GM19324 (cell line): ENCODE data around the gene RDH14.

ENCODE experiments used
- ATAC-seq: cut with Tn5 transposase; IDR thresholded peaks from one replicate; pipeline ENCODE4 v1.9.1; 2021; ENCODE audit warnings: mild to moderate bottlenecking, moderate library complexity; ENCODE audit not compliant: unreplicated experiment, low FRiP score

RDH14 gene, protein sequence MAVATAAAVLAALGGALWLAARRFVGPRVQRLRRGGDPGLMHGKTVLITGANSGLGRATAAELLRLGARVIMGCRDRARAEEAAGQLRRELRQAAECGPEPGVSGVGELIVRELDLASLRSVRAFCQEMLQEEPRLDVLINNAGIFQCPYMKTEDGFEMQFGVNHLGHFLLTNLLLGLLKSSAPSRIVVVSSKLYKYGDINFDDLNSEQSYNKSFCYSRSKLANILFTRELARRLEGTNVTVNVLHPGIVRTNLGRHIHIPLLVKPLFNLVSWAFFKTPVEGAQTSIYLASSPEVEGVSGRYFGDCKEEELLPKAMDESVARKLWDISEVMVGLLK

DNA sequence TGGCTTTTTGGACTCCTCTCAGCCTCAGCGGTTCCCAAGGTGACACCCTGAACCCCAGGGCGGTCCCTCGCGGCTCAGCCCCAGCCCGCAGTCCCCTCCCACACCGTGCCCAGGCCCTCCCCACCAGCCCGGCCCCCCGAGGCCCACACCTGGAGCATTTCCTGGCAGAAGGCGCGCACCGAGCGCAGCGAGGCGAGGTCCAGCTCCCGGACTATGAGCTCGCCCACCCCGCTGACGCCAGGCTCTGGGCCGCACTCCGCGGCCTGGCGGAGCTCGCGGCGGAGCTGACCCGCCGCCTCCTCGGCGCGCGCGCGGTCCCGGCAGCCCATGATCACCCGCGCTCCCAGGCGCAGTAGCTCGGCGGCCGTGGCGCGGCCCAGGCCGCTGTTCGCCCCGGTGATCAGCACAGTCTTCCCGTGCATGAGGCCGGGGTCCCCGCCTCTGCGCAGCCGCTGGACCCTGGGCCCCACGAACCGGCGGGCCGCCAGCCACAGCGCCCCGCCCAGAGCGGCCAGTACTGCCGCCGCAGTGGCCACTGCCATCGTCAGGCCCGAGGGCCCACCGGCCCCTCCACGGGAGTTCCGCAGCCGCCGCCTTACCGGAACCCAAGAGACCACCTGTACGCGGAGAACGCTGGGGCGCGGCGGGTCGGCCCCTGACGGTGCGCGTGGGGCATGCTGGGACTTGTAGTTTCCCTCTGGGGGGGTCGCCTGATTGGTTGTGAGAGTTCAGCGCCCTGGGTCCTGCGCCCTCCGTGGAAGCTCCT is at the start of gene RDH14:
RDH14 (minus strand) TSS at position 623 of the 766 bp plus-strand sequence; CDS start at position 542, 81 bp downstream.
- ATAC-seq, result peak; percentile 97

DNA sequence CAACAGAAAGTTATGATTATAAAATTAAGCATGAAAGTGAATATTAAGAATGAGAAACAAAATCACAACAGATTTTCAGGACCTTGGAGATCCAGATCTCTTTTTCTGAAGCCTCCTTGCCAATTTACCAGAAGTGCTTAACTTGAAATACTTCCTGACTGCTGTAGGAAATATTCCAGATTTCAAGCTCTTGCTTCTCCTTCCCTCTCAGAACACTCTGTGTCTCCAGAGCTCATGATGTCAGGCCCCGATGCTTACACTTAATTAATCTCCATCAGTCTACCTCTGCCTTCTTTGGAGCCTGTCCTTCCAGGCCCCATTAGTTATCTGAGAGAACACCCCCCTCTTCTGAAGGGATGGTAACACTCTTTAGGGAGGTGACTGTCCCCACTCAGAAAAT is 49.6 kb upstream of the RDH14 start:
- ATAC-seq, result no peak

DNA sequence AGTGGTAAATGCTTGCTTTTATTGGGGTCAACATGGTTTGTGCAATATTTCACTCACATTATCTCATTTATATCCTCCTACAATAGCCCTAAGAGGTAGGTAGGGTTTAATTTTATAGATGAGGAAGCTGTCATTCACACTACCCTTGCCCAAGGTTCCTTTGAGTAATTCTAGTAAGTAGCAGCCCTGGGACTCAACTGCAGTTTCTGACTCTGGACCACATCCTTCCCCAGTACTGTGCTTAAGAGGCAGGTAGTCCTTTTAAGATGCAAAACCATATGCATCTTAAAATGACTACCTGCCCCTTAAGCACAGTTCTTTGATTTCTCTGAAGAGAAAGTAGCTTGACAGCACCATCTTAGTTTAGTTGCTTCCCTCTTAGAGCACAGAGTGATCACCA is 44.7 kb upstream of the RDH14 start:
- no peak for ATAC-seq

DNA sequence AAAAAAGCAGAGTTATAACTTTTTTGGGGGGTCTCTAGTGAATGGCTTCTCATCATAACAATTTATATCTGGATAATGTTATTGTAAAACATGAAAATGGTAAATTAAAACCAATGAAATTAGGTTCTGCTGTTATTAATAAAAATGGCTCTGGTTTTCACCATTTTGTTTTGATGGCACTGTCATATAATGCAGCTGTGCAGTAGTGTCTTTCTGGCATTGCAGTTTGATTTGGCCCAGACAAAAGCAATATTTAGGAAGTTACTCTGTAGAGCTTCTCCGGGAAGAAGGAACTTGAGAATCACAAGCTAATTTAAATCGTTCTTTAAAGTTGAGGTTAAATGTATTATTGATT is 44.1 kb upstream of the RDH14 start:
- no peak for ATAC-seq

DNA sequence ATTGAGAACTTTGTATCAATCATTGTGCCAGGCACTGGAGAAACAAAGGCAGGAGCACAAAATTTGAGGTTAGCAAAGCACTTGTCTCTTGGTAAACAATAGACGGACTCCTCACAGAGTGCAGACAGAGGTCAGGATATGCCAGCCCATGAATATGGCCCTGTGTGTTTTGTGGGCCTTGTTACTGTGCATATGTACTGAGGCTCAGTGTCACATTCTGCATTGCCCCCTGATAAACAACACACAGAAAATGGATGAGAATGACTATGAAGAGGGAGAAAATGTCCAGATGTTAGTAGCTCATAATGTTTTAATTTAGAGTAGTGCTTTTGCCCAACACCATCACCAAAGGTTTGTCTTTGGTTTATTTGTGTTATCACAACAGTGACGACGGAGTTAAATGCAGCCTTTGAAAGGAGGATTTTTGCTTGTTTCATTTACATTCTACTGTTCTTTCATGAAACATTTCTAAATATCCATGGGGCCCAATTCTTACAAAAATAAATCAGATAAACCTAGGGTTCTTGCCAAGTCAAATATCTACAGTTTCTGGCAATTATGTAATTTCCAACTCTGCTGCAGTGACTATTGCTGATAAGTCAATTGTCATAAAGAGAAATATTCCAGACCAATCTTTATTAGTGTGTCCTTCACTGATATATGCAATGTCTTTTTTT is 43.5 kb upstream of the RDH14 start:
- ATAC-seq, result no peak

DNA sequence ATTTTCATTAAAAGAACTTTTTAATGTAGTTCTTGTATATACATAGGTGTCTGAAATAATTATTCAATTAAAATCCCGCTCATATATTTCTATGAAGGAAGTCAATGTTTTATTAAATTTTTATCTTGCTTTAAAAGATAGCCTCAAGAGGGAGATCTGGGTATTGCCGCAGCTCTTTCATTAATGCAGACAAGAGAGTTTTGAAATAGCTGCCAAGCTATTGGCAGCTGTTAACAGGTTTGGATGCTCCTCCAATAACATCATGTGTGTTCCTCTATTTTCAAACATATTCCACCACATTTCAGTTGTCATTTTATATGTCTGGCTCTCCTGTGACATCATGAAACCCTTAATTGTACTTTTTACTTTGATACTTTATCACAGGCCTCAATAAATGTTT is 41.8 kb upstream of the RDH14 start:
- no peak for ATAC-seq

DNA sequence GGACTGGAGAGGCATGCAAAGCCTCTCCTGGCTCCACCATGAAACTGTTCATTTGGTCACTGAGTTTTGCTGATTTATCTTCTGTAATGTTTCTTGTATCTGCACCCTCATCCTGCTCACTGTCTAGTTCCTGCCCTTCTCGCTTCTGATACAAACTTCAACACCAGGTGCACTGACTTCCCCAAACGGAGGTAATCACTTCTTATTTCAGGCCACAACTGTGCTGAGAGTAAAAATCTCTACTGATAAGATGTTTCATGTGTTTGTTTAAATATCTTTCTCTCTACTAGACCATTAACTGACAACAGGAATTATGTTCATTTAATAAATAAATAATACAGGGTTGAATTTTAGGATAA is 39.8 kb upstream of the RDH14 start:
- ATAC-seq, result no peak

DNA sequence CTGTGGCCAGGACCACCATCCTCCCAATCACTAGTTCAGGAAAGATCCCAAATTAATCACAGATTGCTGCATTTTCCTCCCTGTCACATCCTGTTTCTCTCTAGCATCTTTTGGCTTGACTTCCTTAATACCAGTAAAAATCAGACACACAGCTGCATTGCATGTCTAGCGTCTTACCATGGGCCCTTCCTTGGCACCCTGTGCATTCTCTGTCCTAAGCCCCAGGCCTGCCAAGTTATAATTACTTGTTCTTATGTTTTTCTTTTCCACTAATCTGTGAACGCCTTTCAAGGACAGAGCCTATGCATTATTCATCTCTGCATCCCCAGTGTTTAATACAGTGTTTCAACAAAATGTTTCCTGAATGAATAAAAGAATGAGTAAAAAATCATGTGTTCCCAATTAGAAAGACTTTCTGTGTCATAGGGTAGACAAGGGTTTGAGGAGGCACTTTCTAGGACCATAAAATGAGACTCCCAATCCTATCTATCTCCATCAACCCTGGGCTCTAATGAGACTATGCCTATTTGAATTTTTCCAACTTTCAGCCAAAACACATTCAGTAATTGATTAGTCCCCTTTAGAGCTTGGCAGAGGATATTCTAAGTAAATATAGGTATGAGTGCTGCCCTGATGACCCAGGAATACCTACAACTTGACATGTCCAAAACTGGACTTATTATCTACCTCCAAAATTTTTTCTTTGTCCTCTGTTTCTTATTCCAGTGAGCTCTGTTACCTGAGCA is 39.2 kb upstream of the RDH14 start:
- no peak for ATAC-seq

DNA sequence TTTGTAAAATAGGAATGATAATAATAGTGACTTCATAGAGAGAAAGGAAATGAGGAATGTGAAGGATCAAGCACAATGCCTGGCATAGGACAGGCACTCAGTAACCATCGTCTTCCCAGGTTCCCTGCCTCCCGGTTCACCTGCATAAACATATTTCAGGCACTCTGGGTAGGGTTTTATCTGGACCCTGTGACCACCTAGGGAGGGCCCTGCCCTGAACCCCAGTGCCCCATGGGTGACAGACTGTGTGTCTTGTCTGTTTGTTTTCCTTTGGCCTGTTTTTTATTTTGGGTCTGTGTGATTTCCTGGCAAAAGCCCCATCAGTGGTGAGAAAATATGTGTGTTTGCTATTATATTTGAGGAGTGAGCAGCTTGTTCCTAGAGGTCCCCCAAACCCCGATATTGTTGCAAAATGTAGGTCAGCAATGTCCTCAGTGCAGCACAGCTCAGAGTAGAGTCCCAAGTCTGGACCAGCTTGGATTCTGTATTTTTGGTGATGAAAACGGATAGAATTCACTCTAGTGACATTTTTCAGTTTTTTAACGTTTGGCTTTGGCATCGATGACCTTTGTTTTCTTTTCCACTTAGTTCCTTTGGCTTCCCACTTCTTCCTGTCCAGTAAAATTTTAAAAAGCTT is 38.5 kb upstream of the RDH14 start:
- ATAC-seq, result no peak

DNA sequence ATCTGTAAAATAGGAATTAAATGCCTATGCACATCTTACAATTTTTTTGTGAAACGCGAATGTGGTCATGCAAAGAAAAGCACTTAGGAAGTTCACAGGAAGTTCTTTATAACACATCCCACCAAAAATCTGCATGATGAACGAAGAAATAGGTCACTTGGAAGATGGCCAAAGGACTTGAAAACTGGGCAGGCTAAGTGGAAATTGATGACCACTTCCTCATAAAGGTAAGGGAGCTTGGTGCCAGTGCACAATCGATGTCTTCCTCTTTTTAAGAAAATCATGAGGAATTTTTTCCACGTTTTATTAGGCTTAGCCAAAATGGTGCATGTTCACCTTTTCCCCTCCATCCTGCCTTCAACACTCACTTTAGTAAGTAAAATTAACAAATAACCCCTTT is 37.2 kb upstream of the RDH14 start:
- no peak for ATAC-seq

DNA sequence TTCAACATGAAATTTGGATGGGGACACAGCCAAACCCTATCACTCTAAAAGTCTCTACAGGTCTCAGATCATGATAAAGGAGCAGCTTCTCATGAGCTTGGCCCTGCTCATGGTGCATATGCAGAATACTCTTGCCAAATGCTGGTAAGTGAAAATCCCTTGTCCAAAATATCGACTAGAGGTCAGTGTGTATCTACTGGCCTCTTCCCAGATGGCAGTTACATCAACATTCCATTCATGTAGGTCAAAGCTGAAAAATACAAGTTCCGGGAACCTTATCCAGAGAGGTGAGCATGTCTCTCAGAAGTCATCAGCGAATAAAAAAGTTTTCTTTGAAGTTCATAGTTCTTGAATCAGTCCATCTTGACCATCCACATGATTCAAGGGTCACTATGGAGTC is 36.5 kb upstream of the RDH14 start:
- no peak for ATAC-seq

DNA sequence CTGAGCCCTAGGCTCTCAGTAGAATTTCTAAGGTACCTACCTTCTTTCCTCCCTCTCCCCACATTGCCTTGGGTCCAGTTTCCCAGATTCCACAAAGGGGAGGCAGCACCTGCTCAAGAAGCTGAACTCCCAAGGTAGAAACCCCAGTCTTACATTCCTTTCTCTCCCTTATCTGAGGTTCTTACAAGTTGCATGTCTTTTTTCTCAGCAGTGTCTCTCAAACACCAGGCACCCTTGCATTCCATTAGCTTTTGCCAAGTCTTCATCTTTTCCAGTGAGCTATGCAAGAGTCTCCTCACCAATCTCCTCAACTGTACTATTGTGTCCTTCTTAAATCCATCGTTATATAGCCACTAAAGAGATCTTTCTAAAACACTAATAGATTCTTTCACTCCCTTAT is 33.0 kb upstream of the RDH14 start:
- ATAC-seq, result no peak

DNA sequence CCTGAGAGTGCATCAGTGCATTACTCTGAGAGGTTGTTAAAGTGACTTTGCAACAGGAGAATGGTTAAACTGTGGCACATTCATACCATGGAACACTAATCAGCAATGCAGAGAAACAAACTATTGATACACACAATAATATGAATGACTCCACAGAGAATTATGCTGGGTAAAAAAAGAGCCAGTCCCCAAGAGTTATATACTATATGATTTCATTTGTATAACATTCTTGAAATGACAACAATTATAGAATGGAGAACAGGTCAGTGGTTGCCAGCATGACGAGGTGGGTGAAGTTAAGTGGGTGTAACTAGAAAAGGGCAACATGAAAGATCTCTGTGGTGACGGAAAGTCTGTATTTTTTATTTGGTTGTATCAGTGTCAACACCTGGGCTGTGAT is 31.9 kb upstream of the RDH14 start:
- ATAC-seq, result no peak

DNA sequence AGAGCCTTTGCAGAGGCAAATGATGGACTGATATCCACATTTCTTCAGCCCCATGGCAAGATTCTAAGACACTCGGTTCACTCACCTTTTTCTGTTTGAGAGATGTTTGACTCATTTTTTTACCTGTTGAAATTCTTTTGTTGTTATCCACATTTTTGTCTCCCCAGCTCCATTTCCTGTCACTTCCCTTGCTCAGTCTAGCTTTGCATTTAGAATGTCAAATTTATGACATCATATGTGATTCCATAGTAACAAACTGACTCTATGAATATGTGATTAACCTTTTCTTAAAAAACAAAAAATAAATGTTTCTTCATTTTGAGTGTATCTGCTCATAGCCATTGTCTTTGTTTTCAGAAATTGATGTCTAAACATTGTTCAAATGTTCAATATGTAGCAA is 28.9 kb upstream of the RDH14 start, which contains the start of gene NT5C1B:
NT5C1B (minus strand) TSS at position 216 of the 400 bp plus-strand sequence; CDS start at position 115, 101 bp downstream.
- ATAC-seq, result no peak

DNA sequence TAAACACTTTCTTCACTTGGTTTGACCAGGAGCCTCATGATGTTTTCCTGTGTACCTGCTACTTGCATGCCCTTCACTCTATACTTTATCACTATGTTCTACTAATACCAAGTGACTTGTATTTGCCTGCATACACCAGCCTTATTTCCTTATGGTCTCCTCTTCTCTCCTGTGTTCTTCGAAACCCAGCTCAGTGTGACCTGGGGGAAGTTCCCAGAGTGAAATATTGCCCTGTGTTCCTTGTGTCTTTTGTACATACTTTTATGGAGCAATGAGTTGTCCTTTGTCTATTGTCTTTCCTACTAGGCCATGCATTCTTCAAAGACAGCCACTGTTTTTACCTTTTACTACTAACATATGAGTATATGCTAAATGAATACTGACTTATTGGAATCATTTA is 28.3 kb upstream of the RDH14 start:
- no peak for ATAC-seq

DNA sequence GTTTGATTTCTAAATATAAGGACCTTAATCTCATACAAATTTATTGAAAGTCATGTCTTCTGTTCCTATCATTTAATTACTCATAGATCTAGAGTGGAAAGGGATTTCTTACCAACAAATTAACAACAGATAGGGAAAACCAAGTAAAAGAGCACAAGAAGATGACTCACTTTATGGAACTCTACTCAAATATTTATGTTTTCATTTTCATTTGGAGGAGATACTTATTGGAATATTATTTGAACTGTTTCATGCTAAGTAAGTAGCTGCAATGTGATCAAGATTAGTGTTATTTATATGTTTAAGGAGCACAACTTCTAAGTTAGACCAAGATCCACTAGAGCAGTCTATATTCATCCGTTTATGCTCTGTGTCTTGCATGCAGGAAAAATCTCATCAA is 27.6 kb upstream of the RDH14 start:
- no peak for ATAC-seq

DNA sequence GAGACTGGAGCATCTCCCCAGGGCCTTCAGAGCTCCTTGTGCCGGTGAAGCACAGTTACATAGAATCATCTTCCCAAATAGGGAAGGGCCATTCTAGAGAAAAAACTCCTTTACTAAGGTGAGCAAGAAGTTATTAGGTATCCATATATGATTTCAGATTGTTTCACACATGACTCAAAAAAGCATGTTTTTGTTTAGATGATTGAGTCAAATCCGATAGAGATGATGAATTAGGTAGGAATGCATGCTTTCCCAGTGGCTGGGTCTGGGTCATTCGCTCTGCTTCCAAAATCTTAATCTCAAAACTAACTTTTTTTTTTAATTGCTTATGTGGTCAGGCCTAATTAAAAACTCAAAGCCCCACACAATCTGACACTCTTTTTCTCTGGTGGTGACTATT is 25.1 kb upstream of the RDH14 start:
- no peak for ATAC-seq

DNA sequence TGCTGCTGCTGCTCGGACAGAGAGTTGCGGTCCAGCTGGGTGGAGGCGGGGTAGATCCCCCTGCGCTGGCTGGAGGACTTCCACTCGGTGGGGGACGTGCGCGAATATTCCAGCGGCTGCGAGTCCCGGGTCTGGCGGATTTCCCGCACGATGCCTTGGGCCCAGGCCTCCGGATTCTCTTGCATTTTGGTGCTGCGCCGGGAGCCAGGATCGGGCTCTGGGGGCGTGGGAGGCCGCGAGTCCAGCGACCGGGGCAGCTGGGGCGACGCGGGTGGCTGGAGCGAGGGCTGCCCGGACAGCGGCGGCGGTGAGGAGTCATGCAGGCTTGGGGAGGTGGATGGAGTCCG is 24.1 kb upstream of the RDH14 start:
- no peak for ATAC-seq

DNA sequence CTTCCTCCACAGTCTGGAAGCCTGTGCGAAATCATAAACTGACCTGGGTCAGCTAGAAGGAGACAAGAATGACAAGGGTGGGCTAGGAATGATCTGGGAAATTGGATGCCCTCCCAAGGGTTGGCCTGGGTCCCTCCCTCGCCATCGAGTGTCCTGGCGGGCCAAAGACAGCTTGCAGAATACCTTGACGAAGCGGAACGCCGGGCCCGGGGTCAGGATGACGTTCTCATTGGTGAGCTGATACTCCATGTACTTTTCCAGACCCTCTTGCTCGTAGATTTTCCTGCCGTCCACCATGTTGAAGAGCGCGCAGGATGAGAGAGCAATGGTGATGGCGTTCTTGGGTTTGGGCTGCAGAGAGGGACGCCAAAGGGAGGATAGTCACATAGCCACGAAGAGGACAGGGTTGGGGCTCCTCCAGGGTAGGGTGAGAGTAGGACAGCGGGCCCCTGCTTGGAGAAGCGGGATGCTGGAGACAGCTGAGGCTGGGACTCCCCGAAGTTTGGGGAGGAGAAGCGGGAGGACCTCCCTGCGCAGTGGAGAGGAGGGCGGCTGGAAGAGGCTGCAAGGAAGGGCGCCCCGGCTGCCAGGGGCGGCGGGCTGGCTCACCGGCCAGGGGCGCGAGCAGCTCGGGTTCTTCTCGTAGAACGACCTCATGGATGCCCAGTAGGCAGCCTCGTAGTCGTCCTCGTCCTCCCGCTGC is 23.6 kb upstream of the RDH14 start:
- ATAC-seq, result no peak

DNA sequence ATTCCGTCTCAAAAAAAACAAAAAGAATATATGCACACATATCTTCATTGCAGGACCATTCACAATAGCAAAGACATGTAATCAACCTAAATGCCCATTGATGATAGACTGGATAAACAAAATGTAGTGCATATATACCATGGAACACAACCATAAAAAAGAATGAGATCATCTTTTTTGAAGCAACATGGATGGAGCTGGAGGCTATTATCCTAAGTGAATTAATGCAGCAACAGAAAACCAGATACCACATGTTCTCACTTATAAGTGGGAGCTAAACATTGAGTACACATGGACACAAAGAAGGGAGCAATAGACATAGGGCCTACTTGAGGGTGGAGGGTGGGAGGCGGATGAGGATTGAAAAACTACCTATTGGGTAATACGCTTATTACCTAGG is 20.2 kb upstream of the RDH14 start:
- no peak for ATAC-seq
